Endothelial cell of umbilical vein (primary cell): ENCODE measurements around the gene SMIM8.

Source experiments
- CTCF ChIP-seq, 2 donors: IDR thresholded peaks; 1 replicate in 1 of 2; 2 replicates in 1 of 2; pipeline ENCODE4 v1.5.1; 2011; ENCODE audit warnings: low read length in 2 of 2, mild to moderate bottlenecking in 2 of 2, moderate library complexity in 2 of 2, control low read depth in 1 of 2, inconsistent platforms in 1 of 2, low read depth in 1 of 2; ENCODE audit not compliant: insufficient read depth in 1 of 2; ENCODE audit errors: extremely low read depth in 1 of 2
- EZH2 ChIP-seq: IDR thresholded peaks from 2 replicates; pipeline ENCODE4 v1.6.1; 2012; ENCODE audit warnings: borderline replicate concordance, low read depth, mild to moderate bottlenecking, moderate library complexity, low read length, inconsistent platforms; ENCODE audit not compliant: severe bottlenecking
- FOS ChIP-seq: IDR thresholded peaks from 2 replicates; pipeline ENCODE4 v1.6.1; 2011; ENCODE audit warnings: mild to moderate bottlenecking, low read length, moderate library complexity, borderline replicate concordance; ENCODE audit not compliant: insufficient read depth

DNA sequence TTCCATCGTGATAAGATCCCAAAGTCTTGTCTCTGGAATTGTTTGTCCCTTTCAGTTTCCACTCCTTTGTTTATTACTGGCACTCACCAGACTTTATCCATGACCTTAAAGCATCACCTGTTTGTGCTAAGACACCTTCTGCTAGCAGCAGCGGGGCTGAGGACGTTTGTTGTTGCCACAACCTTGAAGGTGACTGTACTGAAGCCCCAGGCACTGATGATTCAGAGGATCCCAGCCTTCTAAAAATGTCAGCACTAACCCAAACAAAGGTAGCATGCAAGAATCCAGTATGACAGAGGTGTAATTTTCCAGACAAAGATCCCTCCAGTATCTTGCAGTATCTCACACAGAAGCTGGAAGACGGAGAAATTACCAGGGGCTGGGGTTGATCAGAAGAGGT lies 28.9 kb upstream of the SMIM8 start:
- TF ChIP-seq CTCF (IDR thresholded peaks at IDR 0.05; ENCODE audit: extremely low read depth in 1 of 2, insufficient read depth in 1 of 2, low read depth in 1 of 2, low read length in 2 of 2): no peak
- no peak for TF ChIP-seq FOS
- TF ChIP-seq EZH2: no peak
